ENCODE measurements around the gene HOXD9. TPM values are rescaled to one million over a fixed set of nuclear protein-coding genes. Genes with fewer than 3 reads are reported as not detected.

HOXD9 gene
- total and polyA plus RNA-seq, 2 of the 8 experiments (the other 6 are each of a cell fraction or from before 2014, with no cell fraction given): not detected

DNA sequence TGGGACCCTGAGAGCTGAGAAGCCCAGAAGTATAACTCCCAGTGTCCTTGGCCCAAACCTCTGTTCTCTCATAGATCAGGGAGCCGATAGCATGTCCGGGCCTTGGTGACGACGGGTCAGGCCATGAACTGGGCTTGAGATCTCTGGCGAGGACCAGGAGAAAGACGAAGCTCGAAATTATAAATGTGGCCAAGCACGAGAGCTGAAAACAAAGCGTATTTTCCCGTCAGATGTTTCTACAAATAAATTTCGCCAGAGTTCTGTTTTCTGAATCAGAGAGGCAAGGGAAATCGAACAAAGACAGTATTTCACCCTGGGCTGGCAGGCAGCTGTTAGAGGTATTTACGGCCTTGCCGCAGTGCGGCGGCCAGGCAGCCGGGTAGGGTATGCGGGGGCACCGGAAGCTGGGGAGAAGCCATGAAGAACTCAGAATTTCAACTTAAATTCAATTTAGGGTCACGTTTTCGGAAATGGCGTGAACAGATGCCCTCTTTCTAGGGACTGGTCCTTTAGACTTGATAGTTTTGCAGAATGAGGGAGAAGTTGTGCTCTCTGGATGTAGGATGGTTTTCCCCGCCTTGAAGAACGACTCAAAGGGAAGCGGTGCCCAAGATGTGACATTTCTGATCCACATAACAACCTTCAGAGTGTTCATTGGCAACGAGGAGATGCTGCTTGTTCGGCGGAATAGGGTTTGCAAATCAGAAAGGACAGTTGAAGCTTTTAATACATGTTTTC, 16.6 kb downstream of the HOXD9 start (continued):
- TF ChIP-seq SP4 (IDR thresholded peaks at IDR 0.05; ENCODE audit: low read length) (no peak), MAFK (IDR thresholded peaks at IDR 0.05; ENCODE audit: low read depth, low read length) (no peak), SUZ12 (IDR thresholded peaks at IDR 0.05; ENCODE audit: low read length) (peak; percentile 92), CREB1 (IDR thresholded peaks at IDR 0.05) (no peak), SRF (IDR thresholded peaks at IDR 0.05; ENCODE audit: low read depth, low read length) (no peak), JUN (IDR thresholded peaks at IDR 0.05; ENCODE audit: low read depth, low read length) (no peak), EZH2 (IDR thresholded peaks at IDR 0.05; ENCODE audit: low read depth, low read length, severe bottlenecking) (peak; percentile 77), SIX5 (IDR thresholded peaks at IDR 0.05; ENCODE audit: low read depth, low read length) (no peak)
